ENCODE data around the gene MUC2.

DNA sequence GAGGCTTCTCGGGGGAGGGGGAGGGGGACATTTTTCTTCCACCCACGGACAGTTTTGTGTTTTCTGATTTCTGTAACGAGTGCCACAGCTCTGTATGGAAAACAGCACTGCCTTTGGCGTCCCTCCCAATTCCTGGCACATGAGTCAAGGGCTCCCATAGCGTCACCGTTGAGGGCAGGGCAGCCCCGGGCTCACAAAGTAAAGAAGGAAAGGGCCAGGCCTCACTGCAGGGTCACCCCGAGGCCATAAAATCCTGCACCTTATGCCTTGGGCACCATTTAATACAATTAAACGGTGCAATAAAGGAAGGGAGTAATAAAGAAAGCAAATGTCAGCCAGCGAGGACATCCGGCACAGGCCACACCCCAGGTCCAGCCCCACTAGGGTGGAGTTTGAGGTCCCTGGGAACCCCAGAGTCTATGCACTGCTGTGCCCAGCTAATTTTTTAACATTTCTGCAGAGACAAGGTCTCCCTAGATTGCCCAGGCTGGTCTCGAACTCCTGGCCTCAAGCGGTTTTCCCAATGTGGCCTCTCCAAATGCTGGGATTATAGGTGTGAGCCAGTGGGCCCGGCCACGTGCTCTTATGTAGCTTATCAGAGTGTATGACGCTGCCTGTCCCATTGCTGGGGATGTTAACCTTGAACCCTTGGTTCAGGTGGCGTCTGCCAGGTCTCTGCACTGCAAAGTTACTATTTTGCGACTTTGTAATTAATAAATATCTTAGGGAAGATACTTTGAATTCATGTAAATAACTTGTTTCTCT lies 13.6 kb upstream of the MUC2 start:
- TF ChIP-seq CTCF (conservative IDR thresholded peaks at IDR 0.05; ENCODE audit: low read depth in 2 of 2) (no peak), POLR2AphosphoS5 (IDR thresholded peaks at IDR 0.05; ENCODE audit: low read depth) (no peak), EZH2phosphoT487 (IDR thresholded peaks at IDR 0.05; ENCODE audit: unreplicated experiment) (no peak), EZH2 (IDR thresholded peaks at IDR 0.05; ENCODE audit: low read depth, unreplicated experiment) (no peak)
- TF ChIP-seq, protein P1, sequence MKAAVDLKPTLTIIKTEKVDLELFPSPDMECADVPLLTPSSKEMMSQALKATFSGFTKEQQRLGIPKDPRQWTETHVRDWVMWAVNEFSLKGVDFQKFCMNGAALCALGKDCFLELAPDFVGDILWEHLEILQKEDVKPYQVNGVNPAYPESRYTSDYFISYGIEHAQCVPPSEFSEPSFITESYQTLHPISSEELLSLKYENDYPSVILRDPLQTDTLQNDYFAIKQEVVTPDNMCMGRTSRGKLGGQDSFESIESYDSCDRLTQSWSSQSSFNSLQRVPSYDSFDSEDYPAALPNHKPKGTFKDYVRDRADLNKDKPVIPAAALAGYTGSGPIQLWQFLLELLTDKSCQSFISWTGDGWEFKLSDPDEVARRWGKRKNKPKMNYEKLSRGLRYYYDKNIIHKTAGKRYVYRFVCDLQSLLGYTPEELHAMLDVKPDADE (IDR thresholded peaks at IDR 0.05), result no peak
- TF ChIP-seq, protein P2, sequence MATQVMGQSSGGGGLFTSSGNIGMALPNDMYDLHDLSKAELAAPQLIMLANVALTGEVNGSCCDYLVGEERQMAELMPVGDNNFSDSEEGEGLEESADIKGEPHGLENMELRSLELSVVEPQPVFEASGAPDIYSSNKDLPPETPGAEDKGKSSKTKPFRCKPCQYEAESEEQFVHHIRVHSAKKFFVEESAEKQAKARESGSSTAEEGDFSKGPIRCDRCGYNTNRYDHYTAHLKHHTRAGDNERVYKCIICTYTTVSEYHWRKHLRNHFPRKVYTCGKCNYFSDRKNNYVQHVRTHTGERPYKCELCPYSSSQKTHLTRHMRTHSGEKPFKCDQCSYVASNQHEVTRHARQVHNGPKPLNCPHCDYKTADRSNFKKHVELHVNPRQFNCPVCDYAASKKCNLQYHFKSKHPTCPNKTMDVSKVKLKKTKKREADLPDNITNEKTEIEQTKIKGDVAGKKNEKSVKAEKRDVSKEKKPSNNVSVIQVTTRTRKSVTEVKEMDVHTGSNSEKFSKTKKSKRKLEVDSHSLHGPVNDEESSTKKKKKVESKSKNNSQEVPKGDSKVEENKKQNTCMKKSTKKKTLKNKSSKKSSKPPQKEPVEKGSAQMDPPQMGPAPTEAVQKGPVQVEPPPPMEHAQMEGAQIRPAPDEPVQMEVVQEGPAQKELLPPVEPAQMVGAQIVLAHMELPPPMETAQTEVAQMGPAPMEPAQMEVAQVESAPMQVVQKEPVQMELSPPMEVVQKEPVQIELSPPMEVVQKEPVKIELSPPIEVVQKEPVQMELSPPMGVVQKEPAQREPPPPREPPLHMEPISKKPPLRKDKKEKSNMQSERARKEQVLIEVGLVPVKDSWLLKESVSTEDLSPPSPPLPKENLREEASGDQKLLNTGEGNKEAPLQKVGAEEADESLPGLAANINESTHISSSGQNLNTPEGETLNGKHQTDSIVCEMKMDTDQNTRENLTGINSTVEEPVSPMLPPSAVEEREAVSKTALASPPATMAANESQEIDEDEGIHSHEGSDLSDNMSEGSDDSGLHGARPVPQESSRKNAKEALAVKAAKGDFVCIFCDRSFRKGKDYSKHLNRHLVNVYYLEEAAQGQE (IDR thresholded peaks at IDR 0.05; ENCODE audit: unreplicated experiment), result no peak
